Measurements from ENCODE around the gene MAGEL2.

- TF ChIP-seq, protein P1, sequence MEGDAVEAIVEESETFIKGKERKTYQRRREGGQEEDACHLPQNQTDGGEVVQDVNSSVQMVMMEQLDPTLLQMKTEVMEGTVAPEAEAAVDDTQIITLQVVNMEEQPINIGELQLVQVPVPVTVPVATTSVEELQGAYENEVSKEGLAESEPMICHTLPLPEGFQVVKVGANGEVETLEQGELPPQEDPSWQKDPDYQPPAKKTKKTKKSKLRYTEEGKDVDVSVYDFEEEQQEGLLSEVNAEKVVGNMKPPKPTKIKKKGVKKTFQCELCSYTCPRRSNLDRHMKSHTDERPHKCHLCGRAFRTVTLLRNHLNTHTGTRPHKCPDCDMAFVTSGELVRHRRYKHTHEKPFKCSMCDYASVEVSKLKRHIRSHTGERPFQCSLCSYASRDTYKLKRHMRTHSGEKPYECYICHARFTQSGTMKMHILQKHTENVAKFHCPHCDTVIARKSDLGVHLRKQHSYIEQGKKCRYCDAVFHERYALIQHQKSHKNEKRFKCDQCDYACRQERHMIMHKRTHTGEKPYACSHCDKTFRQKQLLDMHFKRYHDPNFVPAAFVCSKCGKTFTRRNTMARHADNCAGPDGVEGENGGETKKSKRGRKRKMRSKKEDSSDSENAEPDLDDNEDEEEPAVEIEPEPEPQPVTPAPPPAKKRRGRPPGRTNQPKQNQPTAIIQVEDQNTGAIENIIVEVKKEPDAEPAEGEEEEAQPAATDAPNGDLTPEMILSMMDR (conservative IDR thresholded peaks at IDR 0.05), result no peak
- no peak for TF ChIP-seq ZFX (IDR thresholded peaks at IDR 0.05)
Observed at GRCh38 chr15:23671481-23671880, 23.8 kb upstream of the MAGEL2 start.

All from C4-2B (cell line).